GM19193 (cell line): ENCODE data around the gene EPHA6.

ENCODE experiments used
- POLR2A ChIP-seq: IDR thresholded peaks from 4 replicates; pipeline ENCODE4 v1.6.1; 2011; ENCODE audit not compliant: insufficient read depth, insufficient read length; ENCODE audit errors: extremely low read depth

EPHA6 gene

GRCh38 chr3:97613139-97613538 lies 798.7 kb downstream of the EPHA6 start:
- no peak for TF ChIP-seq POLR2A

GRCh38 chr3:97636465-97636864 lies 822.1 kb downstream of the EPHA6 start:
- TF ChIP-seq POLR2A = no peak

GRCh38 chr3:97646932-97647331 lies 832.5 kb downstream of the EPHA6 start:
- no peak for TF ChIP-seq POLR2A

GRCh38 chr3:97647441-97647982 lies 833.1 kb downstream of the EPHA6 start:
- TF ChIP-seq POLR2A = no peak

GRCh38 chr3:97655971-97656370 lies 841.6 kb downstream of the EPHA6 start:
- no peak for TF ChIP-seq POLR2A

GRCh38 chr3:97656638-97657037 lies 842.2 kb downstream of the EPHA6 start:
- TF ChIP-seq POLR2A = no peak

- no peak for TF ChIP-seq POLR2A
These were observed 844.4 kb downstream of the EPHA6 start for GRCh38 chr3:97658668-97659285.

GRCh38 chr3:97662264-97662663 lies 847.9 kb downstream of the EPHA6 start:
- no peak for TF ChIP-seq POLR2A

GRCh38 chr3:97662762-97663161 lies 848.4 kb downstream of the EPHA6 start:
- TF ChIP-seq POLR2A = no peak

GRCh38 chr3:97665896-97666295 lies 851.5 kb downstream of the EPHA6 start:
- no peak for TF ChIP-seq POLR2A

GRCh38 chr3:97670952-97671351 lies 856.6 kb downstream of the EPHA6 start:
- TF ChIP-seq POLR2A = no peak

- no peak for TF ChIP-seq POLR2A
These were observed 859.1 kb downstream of the EPHA6 start for GRCh38 chr3:97673357-97673997.

- no peak for TF ChIP-seq POLR2A
These were observed 860.1 kb downstream of the EPHA6 start for GRCh38 chr3:97674461-97674860.

- no peak for TF ChIP-seq POLR2A
These were observed 865.8 kb downstream of the EPHA6 start for GRCh38 chr3:97680210-97680609.

GRCh38 chr3:97680696-97681095 lies 866.3 kb downstream of the EPHA6 start:
- TF ChIP-seq POLR2A = no peak

GRCh38 chr3:97684490-97684889 lies 870.1 kb downstream of the EPHA6 start:
- TF ChIP-seq POLR2A = no peak
